Stomach (tissue), 4 donors: ENCODE measurements around the gene RSPRY1.

Experiments
- CTCF ChIP-seq, 7 experiments: fragments of 450-650 bp in 4 of 7; fragments of 200-600 bp in 3 of 7; sonication (generic) in 3 of 7; IDR thresholded peaks; one replicate each; pipeline ENCODE4 v1.5.1; 2016 to 2019; ENCODE audit warnings: antibody characterized with exemption in 7 of 7, control low read depth in 2 of 7, mild to moderate bottlenecking in 1 of 7
- EP300 ChIP-seq: sonication (generic); formaldehyde crosslinking; IDR thresholded peaks from one replicate; pipeline ENCODE4 v1.6.1; 2017; ENCODE audit warnings: antibody characterized with exemption
- POLR2A ChIP-seq, 4 donors: fragments of 450-650 bp; IDR thresholded peaks; one replicate each; pipeline ENCODE4 v1.6.1; 2016; ENCODE audit warnings: antibody characterized with exemption in 4 of 4, control low read depth in 2 of 4, mild to moderate bottlenecking in 1 of 4, moderate library complexity in 1 of 4
- POLR2AphosphoS5 ChIP-seq, 3 donors: sonication (generic); formaldehyde crosslinking; IDR thresholded peaks; one replicate each; pipeline ENCODE4 v1.6.1; 2016; ENCODE audit warnings: antibody characterized with exemption in 3 of 3

GRCh38 chr16:57167953-57168352 lies 18.2 kb upstream of the RSPRY1 start:
- TF ChIP-seq CTCF (IDR thresholded peaks at IDR 0.05) (peak in 3 of 7 experiments; percentile 10 to 46 (median 37)), POLR2A (IDR thresholded peaks at IDR 0.05) (no peak), POLR2AphosphoS5 (IDR thresholded peaks at IDR 0.05) (no peak), EP300 (no peak)
